ENCODE data around the gene RAD9B.
"Not testable (repeated sequence)": the region's sequence is repeated elsewhere in the genome, so short reads cannot be mapped to it uniquely, and the experiment has no call there.

The RAD9B gene

DNA sequence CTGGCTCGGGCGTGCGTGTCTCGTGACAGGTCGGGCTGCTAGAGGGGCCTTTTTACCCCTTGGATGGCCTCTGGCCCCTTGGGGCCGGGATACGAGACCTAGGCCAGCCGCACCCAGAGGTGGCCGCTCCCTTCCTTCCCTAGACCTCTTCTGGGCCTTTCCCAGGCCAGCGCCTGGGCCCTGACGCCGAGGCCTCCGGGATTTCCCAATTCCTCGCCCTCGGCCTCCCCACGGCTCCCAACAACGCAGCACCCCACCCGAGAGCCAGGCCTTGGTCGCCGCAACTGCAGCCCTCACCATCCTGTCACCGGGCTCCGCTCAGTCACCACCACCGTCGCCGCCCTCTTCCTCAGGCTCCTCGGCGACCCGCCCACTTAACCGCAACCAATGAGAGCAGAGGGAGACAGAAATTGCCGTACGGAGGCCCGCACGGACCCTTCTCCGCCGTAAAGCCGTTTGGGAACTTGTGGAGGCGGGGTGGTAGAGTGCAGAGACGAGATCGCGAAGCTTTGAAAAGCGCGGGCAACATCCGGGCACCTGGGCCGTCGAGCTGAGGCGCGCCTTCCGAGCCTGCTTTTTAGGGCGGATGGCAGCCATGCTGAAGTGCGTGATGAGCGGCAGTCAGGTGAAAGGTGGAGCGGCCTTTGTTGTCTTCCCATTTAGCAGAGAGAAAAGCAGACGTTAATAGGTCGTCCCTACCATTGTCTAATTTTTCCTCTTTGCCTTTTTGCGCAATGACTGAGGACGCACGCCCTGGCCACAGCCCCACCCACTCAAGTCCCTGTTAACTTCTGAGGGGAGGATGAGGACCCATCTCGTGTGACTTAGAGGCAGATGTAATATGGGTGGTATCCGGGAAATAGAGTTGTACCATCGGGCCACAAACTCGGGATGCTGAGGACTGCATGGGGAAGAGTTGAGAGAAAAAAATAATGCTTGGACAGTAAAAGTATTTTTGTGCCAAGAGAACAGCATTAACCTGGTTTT, at the start of gene RAD9B, which contains the start of gene VPS29:
Gene RAD9B (plus strand): TSS at position 580 of the 987 bp plus-strand sequence. CDS start 7 bp downstream, at position 587.
Gene VPS29 (minus strand): TSS at position 360 of the 987 bp plus-strand sequence. CDS start 60 bp downstream, at position 300.
- peak; percentile 99 for DNase-seq

DNA sequence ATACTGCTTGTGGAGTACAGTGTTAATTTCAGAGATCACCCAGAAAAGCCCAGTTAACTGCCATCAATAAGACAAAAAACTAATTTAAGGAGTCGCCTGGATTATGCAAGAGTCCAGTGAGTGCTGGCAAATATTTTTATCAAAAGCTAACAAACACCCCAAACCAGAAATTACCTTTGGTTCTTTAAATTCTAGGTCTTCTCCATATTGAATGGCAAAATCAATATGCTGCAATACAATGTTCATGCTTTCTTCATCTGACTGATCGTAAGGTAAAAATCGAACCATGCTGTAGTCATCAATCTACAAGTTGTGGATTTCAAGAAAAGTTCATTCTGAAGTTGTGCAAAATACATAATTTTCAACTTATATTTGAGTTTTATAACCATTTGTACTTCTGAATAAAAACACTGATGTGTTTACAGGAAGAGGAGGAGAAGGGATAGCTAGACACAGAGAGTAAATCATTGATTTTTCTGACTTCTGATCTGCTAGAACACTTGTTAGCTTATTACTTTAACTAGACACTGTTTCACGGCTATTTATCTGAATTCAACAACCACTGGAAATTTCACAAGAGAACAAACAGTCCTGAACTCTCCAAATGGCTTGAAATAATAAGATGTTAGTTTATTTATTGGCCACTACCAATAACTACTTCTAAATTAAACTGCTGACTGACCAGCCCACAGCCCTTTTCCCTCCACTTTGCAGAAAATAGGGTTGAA, 48.4 kb upstream of the RAD9B start:
- no peak for DNase-seq

DNA sequence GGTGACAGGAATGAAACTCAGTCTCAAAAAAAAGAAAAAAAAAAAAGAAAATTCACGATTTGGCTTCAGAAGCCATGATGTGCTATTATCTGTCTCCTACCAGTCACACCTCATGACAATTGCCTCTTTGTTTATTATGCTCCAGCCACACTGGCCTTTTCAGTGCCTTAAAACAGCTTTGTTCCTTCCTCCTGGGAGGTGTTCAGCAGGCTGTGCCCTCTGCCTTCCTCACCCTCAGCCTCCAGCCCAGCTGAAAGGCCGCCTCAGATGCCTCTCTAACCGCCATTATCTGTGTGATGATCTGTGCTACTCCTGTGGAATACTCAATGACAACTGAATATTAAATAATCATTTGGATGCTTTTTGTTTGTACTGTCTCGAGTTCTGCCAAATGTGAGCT, 43.4 kb upstream of the RAD9B start:
- DNase-seq = no peak

DNA sequence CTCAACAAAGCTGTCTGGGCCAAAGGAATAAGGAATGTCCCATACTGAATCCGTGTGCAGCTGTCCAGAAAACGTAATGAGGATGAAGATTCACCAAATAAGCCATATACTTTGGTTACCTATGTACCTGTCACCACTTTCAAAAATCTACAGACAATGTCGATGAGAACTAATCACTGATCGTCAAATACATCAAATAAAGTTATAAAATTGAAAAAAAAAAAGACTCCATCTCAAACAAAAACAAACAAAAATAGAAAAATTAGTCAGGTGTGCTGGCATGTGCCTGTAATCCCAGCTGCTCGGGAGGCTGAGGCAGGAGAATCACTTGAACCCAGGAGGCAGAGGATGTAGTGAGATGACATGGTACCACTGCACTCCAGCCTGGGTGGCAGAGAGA, 40.9 kb upstream of the RAD9B start:
- DNase-seq = not testable (repeated sequence)

- DNase-seq = no peak
Measured at GRCh38 chr12:110465024-110465423, 37.1 kb upstream of the RAD9B start.

- not testable (repeated sequence) for DNase-seq
Measured at GRCh38 chr12:110465765-110466164, 36.4 kb upstream of the RAD9B start.

DNA sequence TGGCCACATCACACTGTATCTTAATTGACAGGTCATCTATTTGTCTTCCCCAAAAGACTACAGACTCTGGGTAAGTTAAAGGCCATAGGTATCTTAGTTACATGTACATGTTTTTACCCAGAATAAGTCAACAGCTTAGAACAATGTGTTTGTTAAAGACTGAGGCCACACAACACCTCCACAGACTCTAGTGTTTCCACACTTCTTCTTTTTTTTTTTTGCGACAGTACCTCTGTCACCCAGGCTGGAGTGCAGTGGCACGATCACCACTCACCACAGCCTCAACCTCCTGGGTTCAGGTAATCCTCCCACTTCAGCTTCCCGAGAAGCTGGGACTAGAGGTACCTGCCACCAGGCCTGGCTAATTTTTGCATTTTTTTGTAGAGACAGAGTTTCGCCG, 35.3 kb upstream of the RAD9B start:
- peak in 1 of 2 experiments; percentile 18 for DNase-seq

DNA sequence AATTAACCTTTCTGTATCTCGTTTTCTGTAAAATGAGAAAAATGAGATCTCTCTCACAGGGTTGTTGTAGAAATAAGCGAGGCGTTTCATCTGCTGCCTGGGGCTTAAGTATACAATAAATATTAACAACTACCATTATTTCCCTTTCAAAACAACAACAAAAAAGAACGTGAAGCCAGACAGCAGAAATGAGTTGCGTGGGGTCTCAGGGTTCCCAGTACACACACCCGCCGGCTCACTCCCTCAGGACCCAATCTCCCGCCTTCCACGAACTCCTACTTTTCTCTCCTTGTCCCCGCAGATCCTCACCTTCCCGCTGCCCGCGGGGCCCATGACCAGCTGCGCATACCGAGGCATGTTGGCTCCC, 34.3 kb upstream of the RAD9B start:
- DNase-seq = no peak

- DNase-seq = peak; percentile 99
Measured at GRCh38 chr12:110468214-110469048, 33.7 kb upstream of the RAD9B start, which contains the start of the genes FAM216A and GPN3. TSS of gene FAM216A (plus strand) at chr12:110468845. CDS start at chr12:110468876, 31 bp downstream. TSS of gene GPN3 (minus strand) at chr12:110468257. CDS start at chr12:110468203, 54 bp downstream.

DNA sequence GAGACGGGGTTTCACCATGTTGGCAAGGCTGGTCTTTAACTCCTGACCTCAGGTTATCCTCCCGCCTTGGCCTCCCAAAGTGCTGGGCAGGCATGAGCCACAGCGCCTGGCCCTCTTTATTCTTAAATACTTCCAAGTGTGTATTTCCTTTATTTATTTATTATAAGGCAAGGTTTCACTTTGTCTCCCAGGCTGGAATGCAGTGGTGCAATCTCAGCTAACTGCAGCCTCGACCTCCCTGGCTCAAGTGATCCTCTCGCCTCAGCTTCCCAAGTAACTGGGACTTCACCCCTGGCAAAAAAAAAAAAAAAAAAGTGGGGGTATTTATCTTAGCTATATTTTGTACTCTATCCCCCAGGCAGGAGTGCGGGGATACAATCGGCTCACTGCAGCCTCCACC, 26.7 kb upstream of the RAD9B start:
- no peak for DNase-seq

DNA sequence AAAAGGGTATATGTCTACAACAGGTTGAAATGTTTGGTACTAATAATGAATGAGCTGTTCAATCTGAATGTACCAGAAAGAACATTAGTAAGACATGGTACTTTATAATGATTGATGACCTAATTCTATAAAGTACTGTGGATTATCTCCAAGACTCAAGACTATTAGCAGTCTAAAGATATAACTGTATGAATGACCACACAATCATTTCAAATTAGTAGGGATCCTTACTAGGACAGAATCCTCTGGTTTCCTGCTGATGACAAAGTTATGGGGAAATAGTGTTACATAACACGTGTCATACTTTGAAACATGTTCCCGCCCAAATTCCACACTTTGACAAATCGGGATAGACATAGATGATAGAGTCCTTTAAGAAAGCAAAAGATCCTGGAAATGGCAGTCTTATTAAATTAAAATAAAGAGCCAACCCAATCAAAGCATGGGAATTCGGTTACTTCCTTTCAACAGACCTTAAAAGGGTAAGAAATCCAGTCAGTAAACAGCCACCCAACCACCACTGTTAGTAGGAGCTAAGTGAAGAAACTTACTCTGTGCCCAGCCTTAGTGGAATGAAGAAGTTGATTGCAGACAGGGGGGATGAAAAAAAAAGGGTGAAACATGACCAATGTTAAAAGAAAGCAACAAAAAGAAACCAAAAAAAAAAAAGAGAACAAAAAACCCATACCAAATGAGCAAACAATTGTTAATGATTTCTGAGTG, 3.0 kb upstream of the RAD9B start:
- DNase-seq = peak; percentile 67 to 72

DNA sequence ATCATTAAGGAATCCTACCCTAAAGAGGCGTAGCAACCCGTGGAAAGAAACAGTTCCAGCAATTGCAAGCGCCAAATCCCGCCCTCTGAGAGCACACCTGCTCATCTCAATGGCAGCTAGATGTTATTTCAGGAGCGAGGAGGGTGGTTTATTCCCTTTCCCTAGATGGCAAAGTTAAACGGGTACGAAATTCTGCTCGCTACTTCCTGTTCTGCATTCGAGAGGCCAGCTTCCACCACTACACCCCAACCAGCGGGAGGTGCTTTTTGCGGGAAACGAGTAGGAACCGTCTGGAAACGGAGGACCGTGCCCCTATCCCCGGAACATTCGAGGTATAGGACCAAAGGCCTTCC, 756 bp upstream of the RAD9B start:
- peak; percentile 76 to 80 for DNase-seq

- DNase-seq = no peak
Measured at GRCh38 chr12:110503432-110503831, 1.3 kb downstream of the RAD9B start.

GRCh38 chr12:110505332-110505731, 3.2 kb downstream of the RAD9B start:
- DNase-seq = no peak

- DNase-seq = no peak
Measured at GRCh38 chr12:110508071-110508586, 6.0 kb downstream of the RAD9B start.

- no peak for DNase-seq
Measured at GRCh38 chr12:110513842-110514241, 11.7 kb downstream of the RAD9B start.

DNA sequence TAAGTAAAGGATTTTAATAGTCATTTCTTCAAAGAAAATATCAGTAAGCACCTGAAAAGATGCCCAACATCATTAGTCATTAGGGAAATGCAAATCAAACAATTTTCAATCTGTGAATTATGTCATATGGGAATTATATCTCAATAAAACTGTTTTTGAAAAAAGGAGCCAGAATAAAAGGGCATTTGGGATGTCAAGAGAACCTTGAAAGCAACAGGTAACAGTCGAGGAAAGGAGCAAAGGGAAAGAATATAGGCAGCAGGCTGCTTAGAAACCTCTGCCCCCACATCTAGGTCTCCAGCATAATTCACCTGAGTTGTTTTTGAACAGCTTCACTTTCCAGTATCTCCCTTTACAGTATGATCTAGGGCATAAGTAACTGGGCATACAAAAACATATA, 12.2 kb downstream of the RAD9B start:
- no peak for DNase-seq

- no peak for DNase-seq
Measured at GRCh38 chr12:110516995-110517394, 14.9 kb downstream of the RAD9B start.

DNA sequence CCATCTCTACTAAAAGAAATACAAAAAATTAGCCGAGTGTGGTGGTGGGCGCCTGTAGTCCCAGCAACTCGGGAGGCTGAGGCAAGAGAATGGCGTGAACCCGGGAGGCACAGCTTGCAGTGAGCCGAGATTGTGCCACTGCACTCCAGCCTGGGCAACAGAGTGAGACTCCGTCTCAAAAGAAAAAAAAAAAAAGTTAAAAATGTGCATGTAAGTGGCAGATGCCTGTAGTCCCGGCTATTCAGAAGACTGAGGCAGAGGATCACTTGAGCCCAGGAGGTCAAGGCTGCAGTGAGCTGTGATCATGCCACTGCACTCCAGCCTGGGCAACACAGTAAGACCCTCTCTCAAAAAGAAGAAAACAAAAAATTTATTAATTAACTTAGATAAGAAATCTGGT, 15.9 kb downstream of the RAD9B start:
- DNase-seq = not testable (repeated sequence)

- DNase-seq = not testable (repeated sequence)
Measured at GRCh38 chr12:110520876-110521712, 19.0 kb downstream of the RAD9B start.
